Activated CD8-positive, alpha-beta memory T cell treated with anti-CD3 and anti-CD28 coated beads for 4 hours (primary cell): ENCODE data around the gene SPEF2.
A peak's percentile ranks its signal among the peaks of the same experiment; 100 is the strongest.
"Not testable (repeated sequence)": the region's sequence is repeated elsewhere in the genome, so short reads cannot be mapped to it uniquely, and the experiment has no call there.

Experiments
- DNase-seq, 2 donors: peaks; one replicate each; pipeline ENCODE4 v3.0.0-alpha.2; 2020; ENCODE audit warnings: low read depth in 2 of 2

SPEF2 gene

GRCh38 chr5:35651002-35651756, 33.5 kb downstream of the SPEF2 start:
- DNase-seq, result peak; percentile 34 to 36

- DNase-seq, result no peak
These were observed 39.1 kb downstream of the SPEF2 start for GRCh38 chr5:35656721-35657120.

GRCh38 chr5:35657877-35658276, 40.2 kb downstream of the SPEF2 start:
- DNase-seq, result no peak

DNA sequence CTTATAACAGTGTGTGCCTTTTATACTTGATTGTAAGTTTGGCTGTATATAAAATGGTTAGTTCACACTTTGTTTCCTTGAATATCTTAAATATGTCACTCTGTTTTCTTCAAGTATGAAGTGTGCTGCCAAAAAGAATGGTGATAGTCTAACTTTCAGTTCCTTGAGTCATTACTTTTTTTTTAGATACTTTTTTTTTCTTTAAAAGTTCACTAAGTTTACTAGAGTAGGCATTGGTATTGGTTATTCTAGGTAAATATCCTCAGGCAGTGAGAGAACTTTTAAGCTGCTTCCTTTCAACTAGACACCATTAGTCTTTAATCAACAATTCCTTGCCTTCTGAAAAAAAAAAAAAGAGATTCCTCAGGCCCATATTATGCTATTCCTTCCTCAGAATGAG, 41.9 kb downstream of the SPEF2 start:
- no peak for DNase-seq

DNA sequence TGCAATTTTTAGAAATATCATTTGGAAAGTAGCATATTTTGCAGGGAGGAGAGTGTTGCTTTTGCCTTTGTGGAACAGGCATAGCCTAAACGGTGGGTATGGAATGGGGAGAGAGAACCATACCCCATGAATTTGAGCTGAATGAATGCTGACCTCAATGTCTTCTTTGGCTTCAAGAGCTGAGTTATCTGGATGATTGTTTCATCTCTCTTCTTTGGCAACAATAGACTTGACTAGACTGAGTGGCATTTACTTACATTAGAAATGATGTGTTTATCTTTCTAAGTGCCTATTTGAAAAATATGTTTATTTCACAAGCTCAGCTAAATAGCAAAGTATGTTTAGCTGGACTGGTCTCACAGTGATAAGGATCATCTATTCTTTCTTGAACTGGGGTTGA, 42.8 kb downstream of the SPEF2 start:
- no peak for DNase-seq

DNA sequence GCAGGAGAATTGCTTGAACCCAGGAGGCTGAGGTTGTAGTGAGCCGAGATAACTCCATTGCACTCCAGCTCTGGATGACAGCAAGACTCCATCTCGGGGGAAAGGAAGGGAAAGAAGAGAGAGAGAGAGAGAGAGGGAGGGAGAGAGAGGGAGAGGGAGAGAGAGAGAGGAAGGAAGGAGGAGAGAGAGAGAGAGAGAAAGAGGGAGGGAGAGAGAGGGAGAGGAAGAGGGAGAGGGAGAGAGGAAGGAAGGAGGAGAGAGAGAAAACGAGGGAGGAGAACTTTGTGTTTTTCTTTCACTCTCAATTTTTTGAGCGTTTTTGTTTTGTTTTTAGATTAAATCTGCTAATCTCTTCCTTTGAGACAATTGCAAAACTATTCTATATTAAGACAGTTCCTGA, 46.9 kb downstream of the SPEF2 start:
- no peak for DNase-seq

- DNase-seq, result no peak
These were observed 47.4 kb downstream of the SPEF2 start for GRCh38 chr5:35665096-35665495.

DNA sequence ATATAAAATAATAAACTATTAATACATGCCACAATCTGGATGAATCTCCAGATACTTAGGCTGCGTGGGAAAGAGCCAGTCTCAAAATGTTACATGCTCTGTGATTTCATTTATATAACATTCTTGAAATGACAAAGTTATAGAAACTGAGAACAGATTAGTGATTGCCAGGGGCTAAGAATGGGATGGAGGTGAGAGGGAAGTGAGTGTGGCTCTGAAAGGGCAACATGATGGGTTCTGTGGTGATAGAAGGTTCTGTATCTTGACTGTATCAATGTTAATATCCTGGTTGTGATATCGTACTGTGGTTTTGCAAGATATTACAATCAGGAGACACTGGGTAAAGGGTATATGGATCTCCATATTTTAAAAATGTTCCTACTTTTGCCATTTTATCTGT, 50.7 kb downstream of the SPEF2 start:
- no peak for DNase-seq

- DNase-seq, result no peak
These were observed 51.1 kb downstream of the SPEF2 start for GRCh38 chr5:35668794-35669193.

- DNase-seq, result no peak
These were observed 54.1 kb downstream of the SPEF2 start for GRCh38 chr5:35671541-35672295.

- not testable (repeated sequence) for DNase-seq
These were observed 54.6 kb downstream of the SPEF2 start for GRCh38 chr5:35672296-35672655.

DNA sequence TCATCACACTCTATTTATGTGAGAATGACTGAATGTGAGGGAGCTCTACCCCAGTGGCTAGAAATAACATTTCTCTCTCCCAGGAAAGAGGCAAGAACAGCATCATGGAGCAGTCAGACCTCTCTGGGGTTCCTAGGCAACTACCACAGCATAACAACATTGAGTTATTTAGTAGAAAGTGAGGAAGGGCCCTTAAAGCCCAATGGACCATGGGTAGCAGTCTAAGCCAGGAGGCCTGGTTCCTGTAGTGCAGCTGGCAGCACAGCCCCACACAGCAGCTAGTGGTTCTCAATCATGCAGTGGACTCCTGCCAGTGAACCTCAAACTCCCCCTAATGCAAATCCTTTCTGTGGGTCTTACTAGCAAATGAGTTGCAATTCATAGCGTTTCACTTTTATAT, 55.3 kb downstream of the SPEF2 start:
- no peak for DNase-seq

GRCh38 chr5:35674049-35674448, 56.4 kb downstream of the SPEF2 start:
- DNase-seq, result no peak

DNA sequence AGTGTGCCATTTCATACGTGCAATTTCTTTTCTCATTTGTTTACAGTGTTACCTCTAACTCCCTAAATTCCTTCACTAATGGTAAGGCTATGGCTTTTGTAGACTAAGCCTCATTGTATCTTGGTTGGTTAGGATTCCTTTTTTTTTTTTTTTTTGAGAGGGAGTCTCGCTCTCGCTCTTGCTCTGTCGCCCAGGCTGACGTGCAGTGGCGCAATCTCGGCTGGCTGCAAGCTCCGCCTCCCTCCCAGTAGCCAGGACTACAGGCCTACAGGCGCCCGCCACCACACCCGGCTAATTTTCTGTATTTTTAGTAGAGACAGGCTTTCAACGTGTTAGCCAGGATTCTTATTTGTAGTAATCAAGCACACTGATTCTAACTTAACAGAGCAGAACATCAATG, 57.7 kb downstream of the SPEF2 start:
- DNase-seq, result no peak

GRCh38 chr5:35677878-35678277, 60.2 kb downstream of the SPEF2 start:
- no peak for DNase-seq

- no peak for DNase-seq
These were observed 61.0 kb downstream of the SPEF2 start for GRCh38 chr5:35678661-35679060.

DNA sequence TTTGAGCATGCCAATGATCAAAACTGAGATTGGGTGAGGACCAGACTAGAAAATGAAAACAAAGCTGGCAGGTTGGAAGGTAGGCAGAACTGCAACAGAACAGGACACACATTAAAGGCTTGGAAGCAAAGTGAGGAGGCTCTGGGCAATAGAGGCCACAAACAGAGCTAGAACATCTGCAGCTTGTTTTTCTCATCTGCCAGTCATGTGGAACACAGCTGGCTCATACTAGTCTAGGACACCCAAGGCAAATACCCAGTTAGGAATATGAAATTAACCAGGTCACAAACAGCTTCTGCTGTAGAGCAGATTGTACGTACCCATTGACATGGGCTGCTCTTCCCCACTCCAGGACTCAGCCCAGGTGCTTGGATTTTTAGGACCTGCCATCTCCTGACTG, 61.7 kb downstream of the SPEF2 start:
- DNase-seq, result no peak

GRCh38 chr5:35681911-35682310, 64.2 kb downstream of the SPEF2 start:
- DNase-seq, result no peak

GRCh38 chr5:35683466-35683865, 65.8 kb downstream of the SPEF2 start:
- DNase-seq, result no peak

DNA sequence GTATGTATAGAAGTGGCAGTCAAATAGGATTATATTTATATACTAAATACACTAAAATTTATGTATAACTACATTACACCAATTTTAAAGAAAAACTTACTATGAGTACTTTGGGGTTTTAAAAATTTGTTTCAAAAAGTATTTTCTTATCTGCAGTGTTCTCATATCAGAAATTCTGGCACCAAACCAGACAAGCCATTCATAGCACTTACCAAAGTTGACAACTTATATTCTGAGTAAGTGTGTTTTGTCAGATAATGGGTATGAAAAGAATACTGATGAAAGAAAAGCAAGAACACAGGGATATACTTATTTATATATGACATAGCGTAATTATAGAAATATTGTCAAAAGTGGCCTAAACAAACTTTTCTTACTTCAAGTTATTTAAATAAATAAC, 67.5 kb downstream of the SPEF2 start:
- no peak for DNase-seq

DNA sequence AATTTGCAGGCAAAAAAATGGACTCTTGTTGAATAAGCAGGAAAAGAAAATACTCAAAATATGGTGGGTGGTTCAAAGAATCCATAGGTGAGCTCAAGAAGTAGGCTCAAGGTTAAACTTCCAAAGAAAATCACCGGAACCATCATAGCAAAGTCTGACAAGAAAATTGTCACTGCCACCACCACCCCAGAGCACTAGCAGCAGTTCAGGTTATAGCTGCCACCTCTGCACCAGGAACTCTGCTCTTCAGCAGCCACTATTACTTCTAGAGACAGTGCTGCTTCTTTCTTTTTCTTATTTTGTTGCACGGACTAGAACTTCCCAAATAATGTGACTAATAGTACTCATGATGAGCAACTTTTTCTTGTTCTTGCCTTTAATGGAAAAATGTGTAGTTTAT, 70.3 kb downstream of the SPEF2 start:
- DNase-seq, result no peak

DNA sequence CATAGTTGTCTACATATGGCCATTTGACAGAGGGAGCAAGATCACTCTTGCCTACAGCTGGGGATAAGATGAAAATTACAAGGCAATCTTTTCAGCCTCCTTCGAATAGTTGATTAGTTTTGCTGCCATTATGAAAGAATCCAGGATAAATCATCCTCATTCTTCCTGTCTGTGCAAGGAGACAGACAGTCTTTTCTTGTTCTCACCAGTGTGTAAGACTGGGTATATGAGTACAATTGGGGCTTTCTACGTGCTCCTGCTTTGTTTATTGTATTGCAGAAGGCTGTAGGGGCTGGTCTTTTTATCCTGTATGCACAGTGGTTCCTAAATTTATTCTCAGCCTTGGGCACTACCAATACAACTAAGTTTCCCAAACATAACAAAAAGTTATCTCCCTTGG, 76.8 kb downstream of the SPEF2 start:
- no peak for DNase-seq

DNA sequence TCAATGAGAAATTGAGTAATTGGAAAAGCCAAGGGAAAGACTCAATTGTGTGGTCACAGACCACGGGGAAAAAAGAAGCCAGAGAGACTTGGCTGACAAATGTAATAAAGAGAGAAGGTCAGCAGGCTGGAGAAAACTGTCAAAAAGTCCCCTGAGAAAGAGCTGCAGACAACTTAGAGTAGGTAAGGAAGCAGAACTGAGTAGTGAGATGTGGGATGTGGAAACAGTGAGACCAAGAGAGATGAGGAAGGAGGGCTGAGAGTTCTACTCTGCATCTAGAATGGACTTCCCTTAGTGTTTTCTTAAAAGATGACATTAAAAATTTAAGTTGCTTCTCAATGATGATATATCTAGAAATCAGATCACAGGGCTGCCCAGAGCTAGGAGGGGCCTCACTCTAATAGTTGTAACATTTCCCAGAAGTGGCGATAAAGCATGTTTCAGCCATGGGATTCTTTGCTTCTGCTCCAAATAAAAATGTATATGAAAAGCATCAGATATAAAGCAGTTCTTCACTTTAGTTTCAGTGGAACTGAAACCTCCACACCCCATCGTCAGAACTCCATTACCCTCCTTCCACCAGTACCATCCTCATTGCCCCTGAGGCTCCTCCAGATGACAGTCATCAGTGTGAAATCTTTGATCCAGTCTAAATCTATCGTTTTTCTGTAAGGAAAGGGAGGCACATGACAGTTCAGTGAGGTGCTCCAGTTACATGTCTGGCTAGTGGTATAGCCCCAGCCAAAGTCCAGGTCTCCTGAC, 80.6 kb downstream of the SPEF2 start:
- DNase-seq, result no peak
